NCI-H2029 (cell line): Measurements from ENCODE around the gene SH3PXD2A.

Experiments
- DNase-seq: peaks from one replicate; lab custom pipeline; 2025; lab: John Stamatoyannopoulos, UW

Gene SH3PXD2A

GRCh38 chr10:103722632-103723031 is 132.7 kb downstream of the SH3PXD2A start:
- DNase-seq = no peak

GRCh38 chr10:103720964-103721335 is 134.4 kb downstream of the SH3PXD2A start:
- no peak for DNase-seq

GRCh38 chr10:103720328-103720963 is 134.9 kb downstream of the SH3PXD2A start:
- DNase-seq = no peak

- no peak for DNase-seq
Observed at GRCh38 chr10:103719036-103719435, 136.3 kb downstream of the SH3PXD2A start.

GRCh38 chr10:103718247-103718620 is 137.1 kb downstream of the SH3PXD2A start:
- DNase-seq = no peak

GRCh38 chr10:103717341-103718246 is 137.8 kb downstream of the SH3PXD2A start:
- DNase-seq = no peak

GRCh38 chr10:103716206-103717160 is 138.9 kb downstream of the SH3PXD2A start:
- no peak for DNase-seq

- no peak for DNase-seq
Observed at GRCh38 chr10:103715430-103715829, 139.9 kb downstream of the SH3PXD2A start.

- no peak for DNase-seq
Observed at GRCh38 chr10:103714232-103714891, 141.0 kb downstream of the SH3PXD2A start.

- DNase-seq = no peak
Observed at GRCh38 chr10:103713676-103714075, 141.7 kb downstream of the SH3PXD2A start.

GRCh38 chr10:103712898-103713498 is 142.4 kb downstream of the SH3PXD2A start:
- DNase-seq = peak; percentile 5

GRCh38 chr10:103712146-103712545 is 143.2 kb downstream of the SH3PXD2A start:
- DNase-seq = no peak

- no peak for DNase-seq
Observed at GRCh38 chr10:103711351-103711994, 143.9 kb downstream of the SH3PXD2A start.

- no peak for DNase-seq
Observed at GRCh38 chr10:103710490-103710889, 144.9 kb downstream of the SH3PXD2A start.

- DNase-seq = no peak
Observed at GRCh38 chr10:103709341-103709920, 145.9 kb downstream of the SH3PXD2A start.

- no peak for DNase-seq
Observed at GRCh38 chr10:103708627-103709288, 146.6 kb downstream of the SH3PXD2A start.

- DNase-seq = no peak
Observed at GRCh38 chr10:103707956-103708626, 147.3 kb downstream of the SH3PXD2A start.

GRCh38 chr10:103706762-103707161 is 148.6 kb downstream of the SH3PXD2A start:
- DNase-seq = no peak

- DNase-seq = no peak
Observed at GRCh38 chr10:103706047-103706446, 149.3 kb downstream of the SH3PXD2A start.
